Measurements from ENCODE around the gene GNAZ. TPM values are rescaled to one million over a fixed set of nuclear protein-coding genes. Genes with fewer than 3 reads are reported as not detected.

Gene GNAZ
- total RNA-seq, 1 donor from 2014 or later, result 1.1 TPM

DNA sequence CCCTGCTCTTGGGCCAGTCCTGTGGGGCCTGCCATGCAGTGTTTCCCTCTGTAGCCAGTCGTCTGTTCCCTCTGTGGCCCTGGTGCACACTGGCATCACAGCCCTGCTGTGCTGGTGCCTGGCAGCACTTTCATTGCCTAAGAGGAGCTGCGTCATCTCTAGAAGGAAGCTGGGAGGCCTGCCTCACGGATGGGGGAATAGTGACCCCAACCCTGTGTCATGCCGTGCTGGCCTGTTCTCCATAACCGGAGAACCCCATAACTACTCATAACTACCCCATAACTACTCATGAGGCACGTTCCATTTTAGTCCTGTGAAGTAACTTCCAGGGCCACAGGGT, 88.9 kb downstream of the GNAZ start:
- Histone ChIP-seq H3K4me2 (ENCODE audit: low read length) (no peak overlapping the region), H3K9ac (ENCODE audit: low read length) (no peak overlapping the region), H3K36me3 (ENCODE audit: insufficient read depth, low read length) (no peaks in the 10 kb centered on the region), H2AFZ (ENCODE audit: low read depth, low read length) (no peak overlapping the region), H3K79me2 (ENCODE audit: insufficient read depth, low read length) (no peaks in the 10 kb centered on the region), H4K20me1 (ENCODE audit: insufficient read depth, low read length) (no peaks in the 10 kb centered on the region), H3K27ac (ENCODE audit: low read depth, low read length) (no peak overlapping the region), H3K27me3 (ENCODE audit: insufficient read depth, low read length) (no peaks in the 10 kb centered on the region), H3K9me3 (ENCODE audit: insufficient read depth, low read depth, low read length) (no peaks in the 10 kb centered on the region), H3K4me1 (ENCODE audit: insufficient read depth, low read length) (no peaks in the 10 kb centered on the region), H3K4me3 (ENCODE audit: insufficient read depth, low read depth, low read length) (no peak overlapping the region)
- no peak for TF ChIP-seq EZH2 (IDR thresholded peaks at IDR 0.05; ENCODE audit: insufficient read depth, low read length)
- TF ChIP-seq, protein P1, sequence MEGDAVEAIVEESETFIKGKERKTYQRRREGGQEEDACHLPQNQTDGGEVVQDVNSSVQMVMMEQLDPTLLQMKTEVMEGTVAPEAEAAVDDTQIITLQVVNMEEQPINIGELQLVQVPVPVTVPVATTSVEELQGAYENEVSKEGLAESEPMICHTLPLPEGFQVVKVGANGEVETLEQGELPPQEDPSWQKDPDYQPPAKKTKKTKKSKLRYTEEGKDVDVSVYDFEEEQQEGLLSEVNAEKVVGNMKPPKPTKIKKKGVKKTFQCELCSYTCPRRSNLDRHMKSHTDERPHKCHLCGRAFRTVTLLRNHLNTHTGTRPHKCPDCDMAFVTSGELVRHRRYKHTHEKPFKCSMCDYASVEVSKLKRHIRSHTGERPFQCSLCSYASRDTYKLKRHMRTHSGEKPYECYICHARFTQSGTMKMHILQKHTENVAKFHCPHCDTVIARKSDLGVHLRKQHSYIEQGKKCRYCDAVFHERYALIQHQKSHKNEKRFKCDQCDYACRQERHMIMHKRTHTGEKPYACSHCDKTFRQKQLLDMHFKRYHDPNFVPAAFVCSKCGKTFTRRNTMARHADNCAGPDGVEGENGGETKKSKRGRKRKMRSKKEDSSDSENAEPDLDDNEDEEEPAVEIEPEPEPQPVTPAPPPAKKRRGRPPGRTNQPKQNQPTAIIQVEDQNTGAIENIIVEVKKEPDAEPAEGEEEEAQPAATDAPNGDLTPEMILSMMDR (IDR thresholded peaks at IDR 0.05; ENCODE audit: insufficient read depth, low read depth, low read length), result no peak
- H3K36me3 Mint-ChIP-seq (ENCODE audit: low read depth, unreplicated experiment), result peaks cover 7% of the 10 kb centered on the region
- H3K9me3 Mint-ChIP-seq (ENCODE audit: unreplicated experiment), result no peaks in the 10 kb centered on the region
- H3K27me3 Mint-ChIP-seq (ENCODE audit: low read depth, unreplicated experiment), result peaks cover 20% of the 10 kb centered on the region
- no peak overlapping the region for H3K4me3 Mint-ChIP-seq (ENCODE audit: unreplicated experiment)
- no peak overlapping the region for H3K27ac Mint-ChIP-seq (ENCODE audit: unreplicated experiment)
- no peak for FAIRE-seq
- H3K4me1 Mint-ChIP-seq (ENCODE audit: low read depth, unreplicated experiment), result no peaks in the 10 kb centered on the region
- DNase-seq (ENCODE audit: low read depth), result no peak

DNA sequence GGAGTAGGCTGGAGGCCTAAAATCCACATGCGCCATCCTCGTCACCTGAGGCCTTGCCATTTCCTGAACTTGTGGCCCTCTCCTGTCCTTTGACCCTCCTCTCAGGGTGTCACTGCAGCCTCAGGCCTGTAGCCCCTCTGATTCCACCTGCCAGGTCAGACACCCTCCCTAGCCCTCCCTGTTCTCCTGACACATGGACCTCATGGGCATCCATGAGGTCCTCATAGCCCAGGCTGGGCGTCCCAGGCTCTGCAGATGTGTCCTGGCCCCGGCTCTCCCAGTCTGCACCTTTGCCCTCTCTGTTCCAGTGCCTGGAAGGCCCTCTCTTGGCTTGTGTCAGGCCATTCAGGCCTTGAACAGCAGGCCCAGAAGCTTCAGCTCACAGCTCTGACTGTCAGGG, 90.7 kb downstream of the GNAZ start:
- TF ChIP-seq, protein P1 (IDR thresholded peaks at IDR 0.05; ENCODE audit: insufficient read depth, low read depth, low read length), result no peak
- no peak for TF ChIP-seq EZH2 (IDR thresholded peaks at IDR 0.05; ENCODE audit: insufficient read depth, low read length)
- no peaks in the 10 kb centered on the region for H3K4me1 ChIP-seq (ENCODE audit: insufficient read depth, low read length)
- no peak overlapping the region for H3K4me3 Mint-ChIP-seq (ENCODE audit: unreplicated experiment)

DNA sequence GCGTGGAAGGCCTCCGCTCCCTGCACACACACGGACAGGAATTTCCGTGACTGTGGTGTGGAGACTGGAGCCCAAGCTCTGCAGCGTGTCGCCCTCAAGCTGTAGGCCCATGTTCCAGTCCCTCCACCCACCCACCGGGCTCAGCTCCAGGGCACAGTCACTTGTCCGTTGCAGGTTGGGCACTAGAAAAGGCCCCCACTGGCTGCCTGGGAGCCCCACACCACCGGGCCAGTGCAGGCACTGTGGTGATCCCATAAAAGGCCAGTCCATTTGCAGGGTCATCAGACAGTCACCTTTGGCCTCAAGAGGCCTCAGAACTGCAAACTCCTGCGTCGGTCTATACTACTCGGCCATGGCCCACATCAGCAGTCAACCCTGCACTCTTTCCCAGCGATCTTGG, 91.3 kb downstream of the GNAZ start:
- H3K27ac ChIP-seq (ENCODE audit: low read depth, low read length), result no peak overlapping the region
- no peak overlapping the region for H3K4me3 Mint-ChIP-seq (ENCODE audit: unreplicated experiment)
- no peaks in the 10 kb centered on the region for H3K79me2 ChIP-seq (ENCODE audit: insufficient read depth, low read length)
- H3K27ac Mint-ChIP-seq (ENCODE audit: unreplicated experiment), result no peak overlapping the region
- no peak overlapping the region for H3K9ac ChIP-seq (ENCODE audit: low read length)
- H3K27me3 Mint-ChIP-seq (ENCODE audit: low read depth, unreplicated experiment), result peaks cover 33% of the 10 kb centered on the region
- no peak for TF ChIP-seq EZH2 (IDR thresholded peaks at IDR 0.05; ENCODE audit: insufficient read depth, low read length)
- TF ChIP-seq, protein P1 (IDR thresholded peaks at IDR 0.05; ENCODE audit: insufficient read depth, low read depth, low read length), result no peak
- H2AFZ ChIP-seq (ENCODE audit: low read depth, low read length), result no peak overlapping the region
- H4K20me1 ChIP-seq (ENCODE audit: insufficient read depth, low read length), result no peaks in the 10 kb centered on the region
- H3K9me3 ChIP-seq (ENCODE audit: insufficient read depth, low read depth, low read length), result no peaks in the 10 kb centered on the region
- H3K27me3 ChIP-seq (ENCODE audit: insufficient read depth, low read length), result no peaks in the 10 kb centered on the region
- no peak overlapping the region for H3K4me3 ChIP-seq (ENCODE audit: insufficient read depth, low read depth, low read length)
- peaks cover 1% of the 10 kb centered on the region for H3K36me3 Mint-ChIP-seq (ENCODE audit: low read depth, unreplicated experiment)
- H3K4me1 Mint-ChIP-seq (ENCODE audit: low read depth, unreplicated experiment), result no peaks in the 10 kb centered on the region
- no peak for FAIRE-seq
- H3K4me2 ChIP-seq (ENCODE audit: low read length), result no peak overlapping the region
- no peaks in the 10 kb centered on the region for H3K36me3 ChIP-seq (ENCODE audit: insufficient read depth, low read length)
- H3K9me3 Mint-ChIP-seq (ENCODE audit: unreplicated experiment), result no peaks in the 10 kb centered on the region
- H3K4me1 ChIP-seq (ENCODE audit: insufficient read depth, low read length), result no peaks in the 10 kb centered on the region
- DNase-seq (ENCODE audit: low read depth), result no peak

More for the DNA sequence above, 90.7 kb downstream of the GNAZ start:
- Histone ChIP-seq H4K20me1 (ENCODE audit: insufficient read depth, low read length) (no peaks in the 10 kb centered on the region), H3K4me2 (ENCODE audit: low read length) (no peak overlapping the region), H3K4me3 (ENCODE audit: insufficient read depth, low read depth, low read length) (no peak overlapping the region), H3K79me2 (ENCODE audit: insufficient read depth, low read length) (no peaks in the 10 kb centered on the region), H2AFZ (ENCODE audit: low read depth, low read length) (no peak overlapping the region), H3K36me3 (ENCODE audit: insufficient read depth, low read length) (no peaks in the 10 kb centered on the region), H3K27ac (ENCODE audit: low read depth, low read length) (no peak overlapping the region), H3K9ac (ENCODE audit: low read length) (no peak overlapping the region), H3K27me3 (ENCODE audit: insufficient read depth, low read length) (no peaks in the 10 kb centered on the region), H3K9me3 (ENCODE audit: insufficient read depth, low read depth, low read length) (no peaks in the 10 kb centered on the region)
- no peak for DNase-seq (ENCODE audit: low read depth)
- H3K27ac Mint-ChIP-seq (ENCODE audit: unreplicated experiment), result no peak overlapping the region
- no peak for FAIRE-seq
- H3K27me3 Mint-ChIP-seq (ENCODE audit: low read depth, unreplicated experiment), result peaks cover 29% of the 10 kb centered on the region
- H3K36me3 Mint-ChIP-seq (ENCODE audit: low read depth, unreplicated experiment), result peaks cover 2% of the 10 kb centered on the region
- H3K9me3 Mint-ChIP-seq (ENCODE audit: unreplicated experiment), result no peaks in the 10 kb centered on the region
- H3K4me1 Mint-ChIP-seq (ENCODE audit: low read depth, unreplicated experiment), result no peaks in the 10 kb centered on the region

Measured in astrocyte (in vitro differentiated cells and primary cell).